LNCaP clone FGC (cell line): ENCODE results near the gene GAGE2A.
A peak's percentile ranks its signal among the peaks of the same experiment; 100 is the strongest.

ENCODE experiments used
- DNase-seq: peaks from one replicate; pipeline ENCODE4 v3.0.0-alpha.2; 2011; ENCODE audit warnings: low read depth
- H3K4me3 ChIP-seq: 2 replicates; pipeline ENCODE4 v1.5.1; 2011; ENCODE audit warnings: mild to moderate bottlenecking, low read depth, low read length, control low read depth
- CTCF ChIP-seq: IDR thresholded peaks from 2 replicates; pipeline ENCODE4 v1.5.1; 2012; ENCODE audit warnings: mild to moderate bottlenecking; ENCODE audit not compliant: control insufficient read depth, insufficient read depth; ENCODE audit errors: extremely low read depth

The GAGE2A gene

DNA sequence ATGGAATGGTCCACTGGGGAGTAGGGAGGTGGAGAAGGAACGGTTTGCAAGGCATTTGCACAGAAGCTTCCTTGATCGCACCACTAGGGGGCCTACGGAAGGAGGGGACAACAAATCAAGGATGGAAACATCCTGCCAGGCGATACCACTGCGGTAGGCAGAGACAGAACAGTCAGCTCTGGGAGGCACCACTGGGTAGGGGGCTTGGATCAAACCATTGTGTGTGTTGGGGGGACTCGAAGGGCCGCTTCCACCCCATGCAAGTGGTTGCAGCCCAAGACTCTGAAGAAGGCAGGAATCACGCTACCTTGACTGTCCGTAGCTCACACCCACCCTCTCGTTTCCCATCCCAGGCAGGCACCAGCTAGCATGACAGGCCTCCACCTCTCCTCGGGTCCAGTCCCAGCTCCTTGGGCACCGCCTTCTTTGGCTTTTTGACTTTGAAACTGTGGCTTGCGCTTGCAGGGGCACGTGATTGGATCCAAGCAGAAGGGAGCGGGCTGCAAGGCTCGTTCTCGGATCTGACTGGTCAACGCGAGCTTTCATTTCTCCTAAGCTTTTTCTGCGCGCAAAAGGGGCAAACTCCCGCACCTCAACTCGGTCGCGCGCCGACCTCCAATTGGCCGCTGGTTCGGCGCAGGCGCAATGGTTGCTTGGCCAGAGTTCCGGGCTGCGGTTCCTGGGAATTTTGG lies 37.9 kb downstream of the GAGE2A start:
- peak; percentile 18 for DNase-seq
- TF ChIP-seq CTCF = peak; percentile 59
- no peak overlapping the region for H3K4me3 ChIP-seq

- no peak overlapping the region for H3K4me3 ChIP-seq
- no peak for DNase-seq
- TF ChIP-seq CTCF = no peak
Observed at GRCh38 chrX:49644991-49645637, 55.8 kb downstream of the GAGE2A start.
